Esophagus squamous epithelium (tissue), 4 donors: ENCODE results near the gene TSPO2.

Source experiments
- POLR2A ChIP-seq, 4 donors: fragments of 450-650 bp; IDR thresholded peaks; one replicate each; pipeline ENCODE4 v1.6.1; 2017; ENCODE audit warnings: antibody characterized with exemption in 4 of 4, mild to moderate bottlenecking in 4 of 4, moderate library complexity in 3 of 4
- TF ChIP-seq, protein P1 (sequence below), 6 experiments: fragments of 450-650 bp in 4 of 6; fragments of 200-600 bp in 2 of 6; sonication (generic) in 2 of 6; IDR thresholded peaks; one replicate each; pipeline ENCODE4 v1.5.1; 2016 to 2019; ENCODE audit warnings: antibody characterized with exemption in 6 of 6, mild to moderate bottlenecking in 4 of 6, moderate library complexity in 4 of 6

GRCh38 chr6:41071501-41071922 lies 29.2 kb downstream of the TSPO2 start:
- TF ChIP-seq, protein P1, sequence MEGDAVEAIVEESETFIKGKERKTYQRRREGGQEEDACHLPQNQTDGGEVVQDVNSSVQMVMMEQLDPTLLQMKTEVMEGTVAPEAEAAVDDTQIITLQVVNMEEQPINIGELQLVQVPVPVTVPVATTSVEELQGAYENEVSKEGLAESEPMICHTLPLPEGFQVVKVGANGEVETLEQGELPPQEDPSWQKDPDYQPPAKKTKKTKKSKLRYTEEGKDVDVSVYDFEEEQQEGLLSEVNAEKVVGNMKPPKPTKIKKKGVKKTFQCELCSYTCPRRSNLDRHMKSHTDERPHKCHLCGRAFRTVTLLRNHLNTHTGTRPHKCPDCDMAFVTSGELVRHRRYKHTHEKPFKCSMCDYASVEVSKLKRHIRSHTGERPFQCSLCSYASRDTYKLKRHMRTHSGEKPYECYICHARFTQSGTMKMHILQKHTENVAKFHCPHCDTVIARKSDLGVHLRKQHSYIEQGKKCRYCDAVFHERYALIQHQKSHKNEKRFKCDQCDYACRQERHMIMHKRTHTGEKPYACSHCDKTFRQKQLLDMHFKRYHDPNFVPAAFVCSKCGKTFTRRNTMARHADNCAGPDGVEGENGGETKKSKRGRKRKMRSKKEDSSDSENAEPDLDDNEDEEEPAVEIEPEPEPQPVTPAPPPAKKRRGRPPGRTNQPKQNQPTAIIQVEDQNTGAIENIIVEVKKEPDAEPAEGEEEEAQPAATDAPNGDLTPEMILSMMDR (IDR thresholded peaks at IDR 0.05), result no peak
- no peak for TF ChIP-seq POLR2A (IDR thresholded peaks at IDR 0.05)
